Mammary microvascular endothelial cell (primary cell): ENCODE measurements around the gene DAND5. TPM values are rescaled to one million over a fixed set of nuclear protein-coding genes. Genes with fewer than 3 reads are reported as not detected.

Experiments used
- total RNA-seq: library from RNA; depleted of rRNA; stranded (reverse); fragments of >200 nt; gene quantifications from 2 replicates; pipeline ENCODE4 v1.2.3, GENCODE V29; 2015

Gene DAND5
- total RNA-seq: 0.07 TPM in 1 of 2 replicates, not detected in the other

GRCh38 chr19:12969292-12969988, at the start of gene DAND5:
Gene DAND5 (plus strand): TSS chr19:12969576. CDS start chr19:12969661, 85 bp downstream.

DNA sequence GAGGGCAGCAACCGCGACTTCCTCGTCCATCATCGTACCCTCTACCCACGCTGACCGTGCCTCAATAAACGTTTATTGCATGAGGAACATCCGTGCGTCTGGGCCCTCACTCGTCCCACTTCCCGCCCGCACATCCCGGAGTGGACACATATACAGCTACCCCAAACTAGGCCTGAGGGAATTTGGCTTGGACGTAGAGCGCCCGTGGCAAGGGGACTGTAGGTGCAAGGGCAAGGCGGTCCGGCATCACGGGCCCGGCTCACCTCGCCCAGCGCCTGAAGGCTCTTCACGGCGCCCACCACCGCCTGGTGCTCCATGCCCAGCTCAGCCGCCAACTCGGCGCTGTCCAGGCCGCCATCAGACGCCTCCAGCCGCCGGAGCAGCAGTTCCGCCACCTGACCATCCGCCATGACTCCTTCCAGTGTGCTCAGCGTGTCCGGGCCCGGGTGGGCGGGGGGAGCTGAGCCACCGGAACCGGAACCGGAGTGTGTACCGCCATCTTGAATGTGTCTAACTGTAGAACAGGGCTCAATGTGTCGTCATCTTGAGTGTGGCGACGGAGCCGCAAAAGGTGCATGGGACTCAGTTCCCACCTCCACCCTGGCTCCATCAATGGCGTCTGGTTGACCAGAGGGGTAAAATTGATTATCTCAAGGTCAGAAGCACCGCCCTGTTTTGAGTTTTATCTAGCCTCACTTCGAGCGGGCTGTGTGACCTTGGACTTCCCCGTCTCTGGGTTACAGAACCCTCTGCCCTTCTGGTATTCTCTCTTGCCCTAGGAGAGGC, 35.9 kb upstream of the DAND5 start, which contains the start of gene FARSA:
TSS of gene FARSA (minus strand) at position 425 of the 786 bp plus-strand sequence. CDS start at position 410, 15 bp downstream.

DNA sequence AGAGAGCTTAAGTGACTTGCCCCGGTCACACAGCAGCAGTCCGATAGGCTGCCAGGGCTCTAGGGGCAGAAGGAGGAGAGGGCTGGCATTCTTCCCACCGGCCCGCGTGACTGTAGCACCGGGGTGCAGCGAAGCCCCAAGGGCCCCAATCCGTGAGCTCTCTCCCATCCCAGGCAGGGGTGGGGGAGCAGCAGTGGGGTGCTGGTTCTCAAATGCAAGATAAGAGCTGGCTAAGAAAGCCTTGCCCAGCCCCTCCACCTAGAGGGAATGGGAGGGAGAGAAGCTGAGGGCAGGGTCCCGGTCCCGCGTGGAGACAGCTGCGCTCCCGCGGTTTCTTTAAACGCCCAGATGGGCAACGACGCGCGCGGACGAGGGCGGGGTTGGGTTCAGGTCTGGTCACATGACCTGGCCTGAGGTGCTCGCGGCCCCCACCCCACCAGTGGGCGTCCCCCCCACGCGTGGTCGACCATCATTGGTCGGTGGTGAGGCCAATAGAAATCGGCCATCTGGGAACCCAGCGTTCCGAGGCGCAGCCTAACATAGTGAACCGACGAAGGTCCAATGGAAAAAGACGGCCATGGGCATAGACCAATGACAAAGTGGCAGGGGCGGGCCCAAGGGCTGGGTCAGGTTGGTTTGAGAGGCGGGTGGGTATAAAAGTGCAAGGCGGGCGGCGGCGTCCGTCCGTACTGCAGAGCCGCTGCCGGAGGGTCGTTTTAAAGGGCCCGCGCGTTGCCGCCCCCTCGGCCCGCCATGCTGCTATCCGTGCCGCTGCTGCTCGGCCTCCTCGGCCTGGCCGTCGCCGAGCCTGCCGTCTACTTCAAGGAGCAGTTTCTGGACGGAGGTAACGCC, 31.2 kb upstream of the DAND5 start, which contains the start of gene CALR:
TSS of gene CALR (plus strand) at position 683 of the 852 bp plus-strand sequence. CDS start at position 754, 71 bp downstream.

GRCh38 chr19:12945479-12946091, 23.8 kb upstream of the DAND5 start, which contains the start of gene RAD23A:
Gene RAD23A (plus strand): TSS chr19:12945862. CDS start chr19:12945949, 87 bp downstream.

GRCh38 chr19:12956446-12957388, 12.7 kb upstream of the DAND5 start, which contains the start of gene GADD45GIP1:
Gene GADD45GIP1 (minus strand): TSS chr19:12957223. CDS start chr19:12957212, 11 bp downstream.

DNA sequence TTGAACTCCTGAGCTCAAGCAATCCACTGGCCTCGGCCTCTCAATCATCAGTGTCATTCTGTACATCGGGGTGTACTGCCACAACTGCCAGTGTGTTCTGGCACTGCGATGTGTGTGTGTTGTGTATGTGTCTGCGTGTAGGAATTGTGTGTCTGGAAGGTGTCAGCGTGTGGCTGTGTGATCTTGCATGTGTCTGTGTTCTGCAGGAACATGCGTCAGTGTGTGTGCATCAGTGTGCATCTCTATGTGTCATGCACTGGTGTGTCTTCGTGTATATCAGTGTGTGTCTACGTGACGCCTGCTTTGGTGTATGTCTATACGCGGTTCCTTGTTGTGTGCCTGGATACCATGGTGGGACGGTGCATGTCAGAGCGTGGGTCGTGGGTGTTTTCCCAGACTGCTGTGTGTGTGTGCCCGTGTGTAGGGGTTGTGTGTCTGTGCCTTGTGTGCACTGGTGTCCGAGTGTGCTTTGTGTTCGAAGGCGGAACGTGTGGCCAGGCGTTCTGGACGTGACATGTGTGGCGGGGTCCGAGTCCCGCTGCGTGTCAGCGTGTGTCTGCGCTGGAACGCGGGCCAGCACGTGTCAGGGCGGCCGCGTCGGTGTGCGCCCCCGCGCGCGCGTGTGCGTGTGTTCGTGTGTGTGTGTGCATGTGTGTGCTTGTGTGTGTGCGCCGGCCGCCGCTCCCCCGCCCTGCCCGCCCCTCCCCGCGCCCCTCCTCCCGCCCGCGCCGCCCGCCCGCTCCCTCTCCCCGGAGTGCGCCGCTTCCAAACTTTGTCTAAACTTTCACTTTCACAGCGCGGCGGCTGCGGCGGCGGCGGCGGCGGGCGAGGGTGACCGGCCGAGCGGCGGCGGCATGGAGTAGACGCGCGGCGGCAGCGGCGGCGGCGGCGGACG, 25.6 kb downstream of the DAND5 start, which contains the start of gene NFIX:
TSS of gene NFIX (plus strand) at position 775 of the 895 bp plus-strand sequence. CDS start 363 bp downstream, outside the sequence.

Other genes with a start within 250 kb of the DAND5 start
- gene TNPO2, start 245.6 kb upstream of the DAND5 start, total RNA-seq: 15.9 and 22.0 TPM in 2 replicates
- 357 and 460 TPM in 2 replicates for gene TRIR, start 234.9 kb upstream of the DAND5 start, total RNA-seq
- 101 and 128 TPM in 2 replicates for gene GET3, start 232.1 kb upstream of the DAND5 start, total RNA-seq
- not detected in 2 replicates for gene BEST2, start 217.8 kb upstream of the DAND5 start, total RNA-seq
- gene HOOK2, start 194.0 kb upstream of the DAND5 start, total RNA-seq: 7.1 and 9.2 TPM in 2 replicates
- gene JUNB, start 178.1 kb upstream of the DAND5 start, total RNA-seq: 64.7 and 67.1 TPM in 2 replicates
- gene PRDX2, start 167.8 kb upstream of the DAND5 start, total RNA-seq: 201 and 211 TPM in 2 replicates
- not detected in 2 replicates for gene THSD8, start 167.5 kb upstream of the DAND5 start, total RNA-seq
- gene RNASEH2A, start 163.0 kb upstream of the DAND5 start, total RNA-seq: 36.4 and 46.4 TPM in 2 replicates
- not detected in 2 replicates for gene RTBDN, start 135.0 kb upstream of the DAND5 start, total RNA-seq
- gene MAST1, start 131.1 kb upstream of the DAND5 start, total RNA-seq: 2.6 TPM in 1 of 2 replicates, not detected in the other
- gene DNASE2, start 88.1 kb upstream of the DAND5 start, total RNA-seq: 36.9 and 41.3 TPM in 2 replicates
- not detected in 2 replicates for gene KLF1, start 82.4 kb upstream of the DAND5 start, total RNA-seq
- 32.0 and 42.9 TPM in 2 replicates for gene GCDH, start 78.4 kb upstream of the DAND5 start, total RNA-seq
- 0.13 and 0.64 TPM in 2 replicates for gene SYCE2, start 50.3 kb upstream of the DAND5 start, total RNA-seq
- gene FARSA, start 35.9 kb upstream of the DAND5 start, total RNA-seq: 91.5 and 95.4 TPM in 2 replicates
- 1,347 and 1,380 TPM in 2 replicates for gene CALR, start 31.0 kb upstream of the DAND5 start, total RNA-seq
- gene RAD23A, start 23.7 kb upstream of the DAND5 start, total RNA-seq: 151 and 158 TPM in 2 replicates
- 70.1 and 88.1 TPM in 2 replicates for gene GADD45GIP1, start 12.4 kb upstream of the DAND5 start, total RNA-seq
- gene NFIX, start 25.9 kb downstream of the DAND5 start, total RNA-seq: 7.1 and 8.8 TPM in 2 replicates
- 125 and 131 TPM in 2 replicates for gene LYL1, start 133.3 kb downstream of the DAND5 start, total RNA-seq
- 43.1 and 48.7 TPM in 2 replicates for gene TRMT1, start 147.2 kb downstream of the DAND5 start, total RNA-seq
- 65.8 and 74.4 TPM in 2 replicates for gene NACC1, start 148.7 kb downstream of the DAND5 start, total RNA-seq
- 69.8 and 88.1 TPM in 2 replicates for gene STX10, start 180.8 kb downstream of the DAND5 start, total RNA-seq
- 115 and 132 TPM in 2 replicates for gene IER2, start 180.8 kb downstream of the DAND5 start, total RNA-seq